Neuronal stem cell (in vitro differentiated cells): ENCODE data around the gene PLXNB2.
A peak's percentile ranks its signal among the peaks of the same experiment; 100 is the strongest.

Experiments used
- DNase-seq: peaks from one replicate; pipeline ENCODE4 v3.0.0-alpha.2; 2013; ENCODE audit warnings: low spot score
- H2AFZ ChIP-seq: one replicate; pipeline ENCODE4 v1.6.1; 2013; ENCODE audit warnings: mild to moderate bottlenecking, low read length, inconsistent platforms
- H2AK5ac ChIP-seq: 2 replicates; pipeline ENCODE4 v1.6.1; 2013; ENCODE audit warnings: low read depth, mild to moderate bottlenecking, inconsistent platforms, low read length, moderate library complexity, mixed read lengths
- H2BK120ac ChIP-seq: 2 replicates; pipeline ENCODE4 v1.6.1; 2013; ENCODE audit warnings: low read depth, mild to moderate bottlenecking, inconsistent platforms, low read length, moderate library complexity, mixed read lengths
- H2BK12ac ChIP-seq: one replicate; pipeline ENCODE4 v1.6.1; 2013; ENCODE audit warnings: low read length, inconsistent platforms
- H2BK15ac ChIP-seq: 2 replicates; pipeline ENCODE4 v1.6.1; 2013; ENCODE audit warnings: mild to moderate bottlenecking, low read length, inconsistent platforms, mixed read lengths
- H2BK5ac ChIP-seq: one replicate; pipeline ENCODE4 v1.6.1; 2013; ENCODE audit warnings: inconsistent platforms, mild to moderate bottlenecking, low read length, moderate library complexity
- H3K14ac ChIP-seq: one replicate; pipeline ENCODE4 v1.6.1; 2013; ENCODE audit warnings: low read length, inconsistent platforms
- H3K18ac ChIP-seq: 2 replicates; pipeline ENCODE4 v1.6.1; 2013; ENCODE audit warnings: low read length, inconsistent platforms
- H3K23ac ChIP-seq: 2 replicates; pipeline ENCODE4 v1.6.1; 2013; ENCODE audit warnings: low read depth, mild to moderate bottlenecking, mixed read lengths, low read length, inconsistent platforms; ENCODE audit not compliant: poor library complexity
- H3K27ac ChIP-seq: replicated peaks from 3 replicates; pipeline ENCODE4 v1.5.1; 2013; ENCODE audit warnings: low read length, inconsistent platforms
- H3K27me3 ChIP-seq, 3 experiments: 2 replicates each; pipeline ENCODE4 v1.6.1; 2013; ENCODE audit warnings: low read length in 3 of 3, mild to moderate bottlenecking in 2 of 3, inconsistent platforms in 1 of 3, low read depth in 1 of 3, mixed read lengths in 1 of 3, moderate library complexity in 1 of 3; ENCODE audit not compliant: control insufficient read depth in 3 of 3, insufficient read depth in 3 of 3
- H3K36me3 ChIP-seq, 2 donors: replicated peaks in 1 of 2; 2 replicates each; pipeline ENCODE4 v1.6.1; 2013; ENCODE audit warnings: low read length in 2 of 2; ENCODE audit not compliant: control insufficient read depth in 2 of 2, insufficient read depth in 2 of 2
- H3K4ac ChIP-seq: 2 replicates; pipeline ENCODE4 v1.6.1; 2013; ENCODE audit warnings: inconsistent platforms, mild to moderate bottlenecking, low read length, moderate library complexity
- H3K4me1 ChIP-seq, 2 donors: 1 replicate in 1 of 2; 2 replicates in 1 of 2; pipeline ENCODE4 v1.6.1; 2013; ENCODE audit warnings: low read length in 2 of 2, low read depth in 1 of 2; ENCODE audit not compliant: control insufficient read depth in 2 of 2, insufficient read depth in 1 of 2
- H3K4me2 ChIP-seq: one replicate; pipeline ENCODE4 v1.6.1; 2013; ENCODE audit warnings: mild to moderate bottlenecking, low read length, inconsistent platforms; ENCODE audit not compliant: insufficient read depth, poor library complexity, severe bottlenecking
- H3K4me3 ChIP-seq, 2 donors: 2 replicates each; pipeline ENCODE4 v1.5.1; 2013; ENCODE audit warnings: low read length in 2 of 2, mild to moderate bottlenecking in 2 of 2, inconsistent platforms in 1 of 2, moderate library complexity in 1 of 2
- H3K79me1 ChIP-seq: one replicate; pipeline ENCODE4 v1.6.1; 2013; ENCODE audit warnings: low read depth, mild to moderate bottlenecking, inconsistent platforms, low read length, moderate library complexity
- H3K9ac ChIP-seq: one replicate; pipeline ENCODE4 v1.6.1; 2013; ENCODE audit warnings: mild to moderate bottlenecking, low read depth, low read length, inconsistent platforms; ENCODE audit not compliant: poor library complexity
- H3K9me3 ChIP-seq, 2 donors: replicated peaks in 1 of 2; 2 replicates each; pipeline versions ENCODE3 to v1.6.1; 2013; ENCODE audit warnings: low read length in 2 of 2, mild to moderate bottlenecking in 2 of 2, inconsistent platforms in 1 of 2, low read depth in 1 of 2, mixed read lengths in 1 of 2, moderate library complexity in 1 of 2; ENCODE audit not compliant: control insufficient read depth in 2 of 2, insufficient read depth in 1 of 2
- H4K8ac ChIP-seq: one replicate; pipeline ENCODE4 v1.6.1; 2013; ENCODE audit warnings: low read depth, mild to moderate bottlenecking, inconsistent platforms, low read length, moderate library complexity
- H4K91ac ChIP-seq: one replicate; pipeline ENCODE4 v1.6.1; 2013; ENCODE audit warnings: low read length, low read depth, mild to moderate bottlenecking, inconsistent platforms; ENCODE audit not compliant: poor library complexity
- WGBS, 2 donors: extraction: QIAGEN DNeasy Blood & Tissue Kit; methylation state at CpG; one replicate each; pipeline ENCODE4 v1.1.7; 2013; ENCODE audit warnings: missing lambda C conversion rate in 2 of 2, mixed read lengths in 1 of 2; ENCODE audit not compliant: insufficient read length in 2 of 2, insufficient replicate concordance in 1 of 2; ENCODE audit errors: extremely low coverage in 2 of 2; 5-methylcytosine and 5-hydroxymethylcytosine counted together

Gene PLXNB2

GRCh38 chr22:50251477-50252081 lies 55.9 kb downstream of the PLXNB2 start:
- Histone ChIP-seq H2AFZ (peak overlapping the region; percentile 83), H2BK5ac (peak overlapping the region; percentile 82), H3K79me1 (peaks cover 27% of the 10 kb centered on the region), H3K4ac (no peak overlapping the region), H3K9ac (peak overlapping the region; percentile 70), H3K4me2 (peak overlapping the region; percentile 98), H2BK12ac (peak overlapping the region; percentile 73), H4K91ac (no peak overlapping the region), H3K4me3 (peak overlapping the region; percentile 72 to 79), H2BK120ac (no peak overlapping the region), H3K27ac (peak overlapping the region; percentile 59), H2AK5ac (peak overlapping the region; percentile 81), H3K18ac (peak overlapping the region; percentile 92), H4K8ac (peak overlapping the region; percentile 29), H3K23ac (peak overlapping the region; percentile 96), H3K27me3 (no peaks in the 10 kb centered on the region), H3K4me1 (peaks cover 13 to 17% of the 10 kb centered on the region in 2 donors), H2BK15ac (no peak overlapping the region), H3K36me3 (peaks cover 26 to 55% of the 10 kb centered on the region in 2 donors), H3K14ac (peak overlapping the region; percentile 97), H3K9me3 (no peaks in the 10 kb centered on the region)
- DNase-seq: no peak
- WGBS, 2 donors: no CpG with 5 or more reads among the region's 36 CpGs

GRCh38 chr22:50250555-50251476 lies 56.6 kb downstream of the PLXNB2 start, which contains the start of gene HDAC10:
HDAC10 (minus strand) TSS chr22:50251265; CDS start chr22:50251032, 233 bp downstream.
- peak within 1 kb of the TSS; percentile 73 for H2BK12ac ChIP-seq
- peak within 1 kb of the TSS; percentile 72 for H3K27ac ChIP-seq
- H3K36me3 ChIP-seq: peaks cover 30 to 56% of the 10 kb centered on the region in 2 donors
- H3K18ac ChIP-seq: peak within 1 kb of the TSS; percentile 94
- peak within 1 kb of the TSS; percentile 96 for H3K9ac ChIP-seq
- peak within 1 kb of the TSS; percentile 82 for H2BK5ac ChIP-seq
- H2AFZ ChIP-seq: peak within 1 kb of the TSS; percentile 83
- no peak within 1 kb of the TSS for H4K91ac ChIP-seq
- H3K4ac ChIP-seq: peak within 1 kb of the TSS; percentile 93
- H3K14ac ChIP-seq: peak within 1 kb of the TSS; percentile 99
- peak within 1 kb of the TSS; percentile 99 for H2BK120ac ChIP-seq
- peak; percentile 83 for DNase-seq
- H3K9me3 ChIP-seq: no peaks in the 10 kb centered on the region
- H3K27me3 ChIP-seq: no peaks in the 10 kb centered on the region
- H3K4me2 ChIP-seq: peak within 1 kb of the TSS; percentile 98
- peak within 1 kb of the TSS; percentile 100 for H2AK5ac ChIP-seq
- H3K4me3 ChIP-seq: peak within 1 kb of the TSS; percentile 72 to 86
- no CpG with 5 or more reads among the region's 81 CpGs for WGBS, 2 donors
- peaks cover 15 to 17% of the 10 kb centered on the region in 2 donors for H3K4me1 ChIP-seq
- peak within 1 kb of the TSS; percentile 97 for H3K23ac ChIP-seq
- H3K79me1 ChIP-seq: peaks cover 27% of the 10 kb centered on the region
- H2BK15ac ChIP-seq: peak within 1 kb of the TSS; percentile 94
- H4K8ac ChIP-seq: peak within 1 kb of the TSS; percentile 48

- Histone ChIP-seq H3K4ac (peak overlapping the region; percentile 37), H3K79me1 (peaks cover 26% of the 10 kb centered on the region), H3K14ac (peak overlapping the region; percentile 99), H3K4me3 (peak overlapping the region; percentile 12 to 72), H3K27me3 (no peaks in the 10 kb centered on the region), H3K27ac (no peak overlapping the region), H2AK5ac (peak overlapping the region; percentile 100), H2BK120ac (no peak overlapping the region), H3K36me3 (peaks cover 28 to 60% of the 10 kb centered on the region in 2 donors), H3K4me2 (peak overlapping the region; percentile 98), H2BK15ac (peak overlapping the region; percentile 94), H3K23ac (peak overlapping the region; percentile 97), H3K9ac (peak overlapping the region; percentile 91), H3K4me1 (peaks cover 20 to 21% of the 10 kb centered on the region in 2 donors), H4K8ac (no peak overlapping the region), H2AFZ (no peak overlapping the region), H4K91ac (no peak overlapping the region), H3K9me3 (no peaks in the 10 kb centered on the region), H2BK12ac (no peak overlapping the region), H3K18ac (peak overlapping the region; percentile 91), H2BK5ac (peak overlapping the region; percentile 75)
- no peak for DNase-seq
- no CpG with 5 or more reads among the region's 11 CpGs for WGBS, 2 donors
Measured at GRCh38 chr22:50250249-50250554, 57.2 kb downstream of the PLXNB2 start.
